ENCODE measurements around the gene GPANK1. TPM values are rescaled to one million over a fixed set of nuclear protein-coding genes. Genes with fewer than 3 reads are reported as not detected.

Gene GPANK1
- total RNA-seq, 1 experiment from 2014 or later, result 29.1 TPM

- TF ChIP-seq MAX (CRISPR knock-in tag; IDR thresholded peaks at IDR 0.05) (no peak), ERG (CRISPR knock-in tag; IDR thresholded peaks at IDR 0.05) (no peak), KAT7 (CRISPR knock-in tag; IDR thresholded peaks at IDR 0.05; ENCODE audit: borderline replicate concordance) (no peak; the same call in 1 of the 2 replicates), GRHL2 (CRISPR knock-in tag; IDR thresholded peaks at IDR 0.05; ENCODE audit: insufficient replicate concordance, severe bottlenecking) (no peak), SMAD3 (CRISPR knock-in tag; IDR thresholded peaks at IDR 0.05; ENCODE audit: borderline replicate concordance) (peak; percentile 71; the same call in 1 of the 2 replicates), NR3C1 (CRISPR knock-in tag; conservative IDR thresholded peaks at IDR 0.05; ENCODE audit: low read depth) (no peak), ZNF396 (CRISPR knock-in tag; IDR thresholded peaks at IDR 0.05; ENCODE audit: borderline replicate concordance) (no peak), CDX4 (CRISPR knock-in tag; IDR thresholded peaks at IDR 0.05; ENCODE audit: borderline replicate concordance) (no peak), ETV6 (CRISPR knock-in tag; IDR thresholded peaks at IDR 0.05) (0 out of 2 replicates have a peak, but pooled peaks have one; percentile 29), MYBL2 (CRISPR knock-in tag; IDR thresholded peaks at IDR 0.05) (no peak), ZNF219 (CRISPR knock-in tag; IDR thresholded peaks at IDR 0.05; ENCODE audit: borderline replicate concordance) (no peak), ZBTB21 (CRISPR knock-in tag; IDR thresholded peaks at IDR 0.05; ENCODE audit: borderline replicate concordance) (no peak), FOXP1 (CRISPR knock-in tag; IDR thresholded peaks at IDR 0.05; ENCODE audit: borderline replicate concordance) (no peak), ZNF281 (CRISPR knock-in tag; IDR thresholded peaks at IDR 0.05) (no peak), ZNF532 (CRISPR knock-in tag; IDR thresholded peaks at IDR 0.05; ENCODE audit: borderline replicate concordance) (no peak), NFE2L1 (CRISPR knock-in tag; IDR thresholded peaks at IDR 0.05) (no peak), NR2C2 (CRISPR knock-in tag; IDR thresholded peaks at IDR 0.05) (peak; percentile 75), ATF2 (CRISPR knock-in tag; IDR thresholded peaks at IDR 0.05; ENCODE audit: borderline replicate concordance, low read depth) (no peak)
- TF ChIP-seq, protein P1, sequence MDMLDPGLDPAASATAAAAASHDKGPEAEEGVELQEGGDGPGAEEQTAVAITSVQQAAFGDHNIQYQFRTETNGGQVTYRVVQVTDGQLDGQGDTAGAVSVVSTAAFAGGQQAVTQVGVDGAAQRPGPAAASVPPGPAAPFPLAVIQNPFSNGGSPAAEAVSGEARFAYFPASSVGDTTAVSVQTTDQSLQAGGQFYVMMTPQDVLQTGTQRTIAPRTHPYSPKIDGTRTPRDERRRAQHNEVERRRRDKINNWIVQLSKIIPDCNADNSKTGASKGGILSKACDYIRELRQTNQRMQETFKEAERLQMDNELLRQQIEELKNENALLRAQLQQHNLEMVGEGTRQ (CRISPR knock-in tag; IDR thresholded peaks at IDR 0.05), result no peak
- TF ChIP-seq, protein P2, sequence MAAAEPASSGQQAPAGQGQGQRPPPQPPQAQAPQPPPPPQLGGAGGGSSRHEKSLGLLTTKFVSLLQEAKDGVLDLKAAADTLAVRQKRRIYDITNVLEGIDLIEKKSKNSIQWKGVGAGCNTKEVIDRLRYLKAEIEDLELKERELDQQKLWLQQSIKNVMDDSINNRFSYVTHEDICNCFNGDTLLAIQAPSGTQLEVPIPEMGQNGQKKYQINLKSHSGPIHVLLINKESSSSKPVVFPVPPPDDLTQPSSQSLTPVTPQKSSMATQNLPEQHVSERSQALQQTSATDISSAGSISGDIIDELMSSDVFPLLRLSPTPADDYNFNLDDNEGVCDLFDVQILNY (CRISPR knock-in tag; IDR thresholded peaks at IDR 0.05), result no peak
- TF ChIP-seq, protein P3, sequence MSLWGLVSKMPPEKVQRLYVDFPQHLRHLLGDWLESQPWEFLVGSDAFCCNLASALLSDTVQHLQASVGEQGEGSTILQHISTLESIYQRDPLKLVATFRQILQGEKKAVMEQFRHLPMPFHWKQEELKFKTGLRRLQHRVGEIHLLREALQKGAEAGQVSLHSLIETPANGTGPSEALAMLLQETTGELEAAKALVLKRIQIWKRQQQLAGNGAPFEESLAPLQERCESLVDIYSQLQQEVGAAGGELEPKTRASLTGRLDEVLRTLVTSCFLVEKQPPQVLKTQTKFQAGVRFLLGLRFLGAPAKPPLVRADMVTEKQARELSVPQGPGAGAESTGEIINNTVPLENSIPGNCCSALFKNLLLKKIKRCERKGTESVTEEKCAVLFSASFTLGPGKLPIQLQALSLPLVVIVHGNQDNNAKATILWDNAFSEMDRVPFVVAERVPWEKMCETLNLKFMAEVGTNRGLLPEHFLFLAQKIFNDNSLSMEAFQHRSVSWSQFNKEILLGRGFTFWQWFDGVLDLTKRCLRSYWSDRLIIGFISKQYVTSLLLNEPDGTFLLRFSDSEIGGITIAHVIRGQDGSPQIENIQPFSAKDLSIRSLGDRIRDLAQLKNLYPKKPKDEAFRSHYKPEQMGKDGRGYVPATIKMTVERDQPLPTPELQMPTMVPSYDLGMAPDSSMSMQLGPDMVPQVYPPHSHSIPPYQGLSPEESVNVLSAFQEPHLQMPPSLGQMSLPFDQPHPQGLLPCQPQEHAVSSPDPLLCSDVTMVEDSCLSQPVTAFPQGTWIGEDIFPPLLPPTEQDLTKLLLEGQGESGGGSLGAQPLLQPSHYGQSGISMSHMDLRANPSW (CRISPR knock-in tag; conservative IDR thresholded peaks at IDR 0.05; ENCODE audit: low read depth), result no peak
These were observed 922 bp upstream of the GPANK1 start, which contains the start of gene CSNK2B (continued) for GRCh38 chr6:31665501-31666336.

Data from WTC11 (cell line).